ENCODE data around the gene ZDHHC1.

ZDHHC1 gene

GRCh38 chr16:67429799-67430503, 13.7 kb upstream of the ZDHHC1 start:
- Histone ChIP-seq H3K79me2 (ENCODE audit: control insufficient read depth, insufficient read depth, low read length, poor library complexity) (no peaks in the 10 kb centered on the region), H3K4me3 (ENCODE audit: low read depth, low read length) (no peak overlapping the region), H3K9ac (ENCODE audit: low read length) (no peak overlapping the region), H2BK12ac (ENCODE audit: low read length) (no peak overlapping the region), H2BK120ac (ENCODE audit: insufficient read depth, low read length, poor library complexity) (no peak overlapping the region), H4K8ac (ENCODE audit: low read depth, low read length) (no peak overlapping the region), H3K4me1 (ENCODE audit: control insufficient read depth in 1 of 2, insufficient read depth in 2 of 2, low read length in 2 of 2) (peaks cover 9 to 16% of the 10 kb centered on the region in 2 experiments), H3K9me3 (ENCODE audit: insufficient read depth, low read depth, low read length) (peaks cover 4% of the 10 kb centered on the region), H3K4ac (ENCODE audit: low read depth, low read length) (no peak overlapping the region), H3K27me3 (ENCODE audit: insufficient read depth, low read length) (peaks cover 28% of the 10 kb centered on the region), H3K23ac (ENCODE audit: low read length) (no peak overlapping the region), H2AFZ (ENCODE audit: insufficient read depth, low read length, poor library complexity) (no peak overlapping the region), H2AK5ac (ENCODE audit: low read length) (no peak overlapping the region), H3K36me3 (ENCODE audit: control insufficient read depth in 1 of 2, insufficient read depth in 2 of 2, low read length in 2 of 2) (no peaks in the 10 kb centered on the region), H3K79me1 (ENCODE audit: low read length) (no peaks in the 10 kb centered on the region), H4K91ac (ENCODE audit: low read depth, low read length) (no peak overlapping the region), H2BK5ac (ENCODE audit: low read depth, low read length, poor library complexity) (no peak overlapping the region), H3K4me2 (ENCODE audit: low read length) (peak overlapping the region; percentile 62), H4K12ac (ENCODE audit: low read depth, low read length) (no peak overlapping the region), H3K27ac (ENCODE audit: low read depth, low read length) (no peak overlapping the region), H3K14ac (ENCODE audit: low read length) (no peak overlapping the region), H3K18ac (ENCODE audit: low read length) (no peak overlapping the region)
- WGBS (ENCODE audit: extremely low coverage, insufficient coverage, insufficient read length): no CpG with 5 or more reads among the region's 13 CpGs
- no peak for DNase-seq

GRCh38 chr16:67429053-67429798, 12.9 kb upstream of the ZDHHC1 start:
- no CpG with 5 or more reads among the region's 3 CpGs for WGBS (ENCODE audit: extremely low coverage, insufficient coverage, insufficient read length)
- H4K8ac ChIP-seq (ENCODE audit: low read depth, low read length): no peak overlapping the region
- H3K9ac ChIP-seq (ENCODE audit: low read length): no peak overlapping the region

GRCh38 chr16:67428146-67428731, 12.0 kb upstream of the ZDHHC1 start:
- WGBS (ENCODE audit: extremely low coverage, insufficient coverage, insufficient read length): no CpG with 5 or more reads among the region's 11 CpGs
- no peak overlapping the region for H3K9ac ChIP-seq (ENCODE audit: low read length)
- no peak overlapping the region for H3K27ac ChIP-seq (ENCODE audit: low read depth, low read length)
- H4K91ac ChIP-seq (ENCODE audit: low read depth, low read length): no peak overlapping the region
- no peak overlapping the region for H3K4me3 ChIP-seq (ENCODE audit: low read depth, low read length)
- H2AFZ ChIP-seq (ENCODE audit: insufficient read depth, low read length, poor library complexity): no peak overlapping the region
- no peak overlapping the region for H3K23ac ChIP-seq (ENCODE audit: low read length)
- no peak overlapping the region for H3K4ac ChIP-seq (ENCODE audit: low read depth, low read length)
- H3K79me2 ChIP-seq (ENCODE audit: control insufficient read depth, insufficient read depth, low read length, poor library complexity): no peaks in the 10 kb centered on the region
- H4K12ac ChIP-seq (ENCODE audit: low read depth, low read length): no peak overlapping the region
- peaks cover 28% of the 10 kb centered on the region for H3K27me3 ChIP-seq (ENCODE audit: insufficient read depth, low read length)
- no peaks in the 10 kb centered on the region for H3K36me3 ChIP-seq (ENCODE audit: control insufficient read depth in 1 of 2, insufficient read depth in 2 of 2, low read length in 2 of 2)
- no peak overlapping the region for H2AK5ac ChIP-seq (ENCODE audit: low read length)
- DNase-seq: peak; percentile 83 to 86
- peaks cover 2% of the 10 kb centered on the region for H3K9me3 ChIP-seq (ENCODE audit: insufficient read depth, low read depth, low read length)
- peaks cover 9 to 19% of the 10 kb centered on the region in 2 experiments for H3K4me1 ChIP-seq (ENCODE audit: control insufficient read depth in 1 of 2, insufficient read depth in 2 of 2, low read length in 2 of 2)
- H3K79me1 ChIP-seq (ENCODE audit: low read length): no peaks in the 10 kb centered on the region
- no peak overlapping the region for H4K8ac ChIP-seq (ENCODE audit: low read depth, low read length)
- H2BK12ac ChIP-seq (ENCODE audit: low read length): no peak overlapping the region
- no peak overlapping the region for H2BK5ac ChIP-seq (ENCODE audit: low read depth, low read length, poor library complexity)
- H3K4me2 ChIP-seq (ENCODE audit: low read length): no peak overlapping the region
- H2BK120ac ChIP-seq (ENCODE audit: insufficient read depth, low read length, poor library complexity): no peak overlapping the region
- no peak overlapping the region for H3K18ac ChIP-seq (ENCODE audit: low read length)
- H3K14ac ChIP-seq (ENCODE audit: low read length): no peak overlapping the region

More at GRCh38 chr16:67429053-67429798, 12.9 kb upstream of the ZDHHC1 start:
- H2AFZ ChIP-seq (ENCODE audit: insufficient read depth, low read length, poor library complexity): no peak overlapping the region
- H3K14ac ChIP-seq (ENCODE audit: low read length): no peak overlapping the region
- no peak overlapping the region for H3K4ac ChIP-seq (ENCODE audit: low read depth, low read length)
- no peaks in the 10 kb centered on the region for H3K36me3 ChIP-seq (ENCODE audit: control insufficient read depth in 1 of 2, insufficient read depth in 2 of 2, low read length in 2 of 2)
- no peak overlapping the region for H2BK5ac ChIP-seq (ENCODE audit: low read depth, low read length, poor library complexity)
- H2BK120ac ChIP-seq (ENCODE audit: insufficient read depth, low read length, poor library complexity): no peak overlapping the region
- no peaks in the 10 kb centered on the region for H3K79me2 ChIP-seq (ENCODE audit: control insufficient read depth, insufficient read depth, low read length, poor library complexity)
- H3K27ac ChIP-seq (ENCODE audit: low read depth, low read length): no peak overlapping the region
- no peak overlapping the region for H3K4me3 ChIP-seq (ENCODE audit: low read depth, low read length)
- no peaks in the 10 kb centered on the region for H3K79me1 ChIP-seq (ENCODE audit: low read length)
- no peak overlapping the region for H3K18ac ChIP-seq (ENCODE audit: low read length)
- no peak overlapping the region for H3K4me2 ChIP-seq (ENCODE audit: low read length)
- H4K91ac ChIP-seq (ENCODE audit: low read depth, low read length): no peak overlapping the region
- peaks cover 28% of the 10 kb centered on the region for H3K27me3 ChIP-seq (ENCODE audit: insufficient read depth, low read length)
- DNase-seq: no peak
- no peak overlapping the region for H2AK5ac ChIP-seq (ENCODE audit: low read length)
- peaks cover 9 to 19% of the 10 kb centered on the region in 2 experiments for H3K4me1 ChIP-seq (ENCODE audit: control insufficient read depth in 1 of 2, insufficient read depth in 2 of 2, low read length in 2 of 2)
- no peak overlapping the region for H4K12ac ChIP-seq (ENCODE audit: low read depth, low read length)
- no peak overlapping the region for H2BK12ac ChIP-seq (ENCODE audit: low read length)
- no peak overlapping the region for H3K23ac ChIP-seq (ENCODE audit: low read length)
- peaks cover 4% of the 10 kb centered on the region for H3K9me3 ChIP-seq (ENCODE audit: insufficient read depth, low read depth, low read length)

GRCh38 chr16:67426950-67427349, 10.7 kb upstream of the ZDHHC1 start:
- Histone ChIP-seq H3K4me3 (ENCODE audit: low read depth, low read length) (no peak overlapping the region), H2BK12ac (ENCODE audit: low read length) (no peak overlapping the region), H3K4me1 (ENCODE audit: control insufficient read depth in 1 of 2, insufficient read depth in 2 of 2, low read length in 2 of 2) (peaks cover 9 to 19% of the 10 kb centered on the region in 2 experiments), H4K91ac (ENCODE audit: low read depth, low read length) (no peak overlapping the region), H3K27ac (ENCODE audit: low read depth, low read length) (no peak overlapping the region), H4K8ac (ENCODE audit: low read depth, low read length) (no peak overlapping the region), H3K4me2 (ENCODE audit: low read length) (no peak overlapping the region), H4K12ac (ENCODE audit: low read depth, low read length) (no peak overlapping the region), H3K4ac (ENCODE audit: low read depth, low read length) (no peak overlapping the region), H2BK120ac (ENCODE audit: insufficient read depth, low read length, poor library complexity) (no peak overlapping the region), H3K9me3 (ENCODE audit: insufficient read depth, low read depth, low read length) (peaks cover 2% of the 10 kb centered on the region), H3K27me3 (ENCODE audit: insufficient read depth, low read length) (peaks cover 27% of the 10 kb centered on the region), H3K79me2 (ENCODE audit: control insufficient read depth, insufficient read depth, low read length, poor library complexity) (no peaks in the 10 kb centered on the region), H2BK5ac (ENCODE audit: low read depth, low read length, poor library complexity) (no peak overlapping the region), H3K79me1 (ENCODE audit: low read length) (no peaks in the 10 kb centered on the region), H3K14ac (ENCODE audit: low read length) (no peak overlapping the region), H3K18ac (ENCODE audit: low read length) (no peak overlapping the region), H3K36me3 (ENCODE audit: control insufficient read depth in 1 of 2, insufficient read depth in 2 of 2, low read length in 2 of 2) (no peaks in the 10 kb centered on the region), H2AK5ac (ENCODE audit: low read length) (no peak overlapping the region), H3K9ac (ENCODE audit: low read length) (no peak overlapping the region), H3K23ac (ENCODE audit: low read length) (no peak overlapping the region), H2AFZ (ENCODE audit: insufficient read depth, low read length, poor library complexity) (no peak overlapping the region)
- no CpG with 5 or more reads among the region's 7 CpGs for WGBS (ENCODE audit: extremely low coverage, insufficient coverage, insufficient read length)
- no peak for DNase-seq
